GM18519 (cell line): Measurements from ENCODE around the gene SLC5A2.
"Not testable (repeated sequence)": the region's sequence is repeated elsewhere in the genome, so short reads cannot be mapped to it uniquely, and the experiment has no call there.

Experiments used
- ATAC-seq: cut with Tn5 transposase; IDR thresholded peaks from one replicate; pipeline ENCODE4 v1.9.1; 2021; ENCODE audit warnings: mild to moderate bottlenecking, moderate library complexity; ENCODE audit not compliant: unreplicated experiment, low FRiP score

The SLC5A2 gene

DNA sequence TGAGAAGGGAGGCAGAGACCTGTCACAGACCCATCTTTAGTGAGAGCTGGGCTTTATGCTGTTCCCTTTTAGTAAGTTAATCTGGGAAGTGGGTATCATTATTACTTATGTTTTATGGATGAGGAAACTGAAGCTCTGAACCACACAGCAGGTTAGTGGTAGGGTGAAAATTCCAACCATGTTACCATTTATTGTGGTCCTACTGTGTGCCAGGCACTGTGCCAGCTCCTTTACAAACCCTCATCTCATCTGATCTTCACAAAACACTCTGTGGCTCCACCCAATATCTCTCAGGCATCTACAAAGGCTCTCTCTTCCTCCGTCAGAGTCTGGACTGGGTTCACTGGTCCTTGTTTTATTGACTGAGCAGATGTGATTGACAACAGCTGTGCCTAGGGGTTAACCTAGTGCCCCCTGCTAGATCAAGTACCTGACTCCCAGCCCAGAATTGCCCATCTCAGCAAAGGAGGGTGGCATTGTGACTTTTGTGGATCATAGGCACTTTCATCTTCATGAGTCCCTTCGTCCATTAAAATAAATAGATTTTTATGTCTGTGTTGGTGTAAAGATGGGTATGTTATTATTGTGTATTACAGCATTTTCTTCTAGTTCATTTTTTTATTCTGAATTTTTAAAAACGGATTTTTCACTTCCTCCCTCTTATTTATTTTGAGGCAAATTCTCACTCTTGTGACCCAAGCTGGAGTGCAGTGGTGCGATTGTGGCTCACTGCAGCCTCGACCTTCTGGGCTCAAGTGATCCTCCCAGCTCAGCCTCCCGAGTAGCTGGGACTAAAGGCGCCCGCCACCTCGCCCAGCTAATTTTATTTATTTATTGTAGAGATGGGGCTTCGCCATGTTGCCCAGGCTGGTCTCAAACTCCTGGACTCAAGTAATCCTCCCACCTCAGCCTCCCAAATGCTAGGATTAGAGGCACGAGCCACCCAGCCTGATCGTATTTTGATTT, 7.9 kb upstream of the SLC5A2 start:
- no peak for ATAC-seq

- no peak for ATAC-seq
Measured at GRCh38 chr16:31475946-31476302, 7.0 kb upstream of the SLC5A2 start.

DNA sequence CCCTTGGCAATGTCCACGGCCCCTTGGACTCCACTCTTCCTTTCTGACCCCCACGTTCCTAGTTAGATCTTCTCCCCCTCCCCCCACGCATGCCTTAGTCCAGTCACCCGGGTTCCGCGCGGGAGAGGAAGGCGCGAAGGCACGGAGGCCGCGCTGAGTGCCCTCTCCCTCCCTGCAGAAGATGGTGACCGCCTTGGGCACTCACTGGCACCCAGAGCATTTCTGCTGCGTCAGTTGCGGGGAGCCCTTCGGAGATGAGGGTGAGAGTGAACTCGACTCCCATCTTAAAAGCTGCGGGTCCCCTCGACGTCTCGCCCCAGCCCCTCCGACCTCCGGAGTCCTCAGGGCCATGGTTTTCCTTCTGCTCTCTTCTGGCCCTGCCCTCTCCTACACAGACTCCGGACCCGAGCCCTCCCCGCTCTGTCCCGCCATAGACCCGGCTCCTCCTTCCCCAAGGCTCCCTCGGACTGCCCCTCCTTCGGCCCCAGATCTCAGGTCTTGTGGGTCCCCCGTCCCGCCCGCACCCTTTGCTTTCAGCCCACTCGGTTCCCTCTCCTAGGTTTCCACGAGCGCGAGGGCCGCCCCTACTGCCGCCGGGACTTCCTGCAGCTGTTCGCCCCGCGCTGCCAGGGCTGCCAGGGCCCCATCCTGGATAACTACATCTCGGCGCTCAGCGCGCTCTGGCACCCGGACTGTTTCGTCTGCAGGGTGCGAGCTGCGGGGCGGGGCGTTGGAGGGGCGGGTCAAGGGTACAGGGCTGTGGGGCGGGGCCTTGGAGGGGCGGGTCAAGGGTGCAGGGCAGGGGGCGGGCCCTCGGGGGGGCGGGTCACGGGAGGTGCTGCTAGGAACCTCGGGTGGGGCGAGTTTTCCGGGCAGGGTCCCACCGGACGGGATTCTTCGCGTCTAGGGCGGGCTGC, 6.4 kb upstream of the SLC5A2 start:
- ATAC-seq, result no peak

GRCh38 chr16:31477220-31478216, 5.4 kb upstream of the SLC5A2 start:
- ATAC-seq, result no peak

DNA sequence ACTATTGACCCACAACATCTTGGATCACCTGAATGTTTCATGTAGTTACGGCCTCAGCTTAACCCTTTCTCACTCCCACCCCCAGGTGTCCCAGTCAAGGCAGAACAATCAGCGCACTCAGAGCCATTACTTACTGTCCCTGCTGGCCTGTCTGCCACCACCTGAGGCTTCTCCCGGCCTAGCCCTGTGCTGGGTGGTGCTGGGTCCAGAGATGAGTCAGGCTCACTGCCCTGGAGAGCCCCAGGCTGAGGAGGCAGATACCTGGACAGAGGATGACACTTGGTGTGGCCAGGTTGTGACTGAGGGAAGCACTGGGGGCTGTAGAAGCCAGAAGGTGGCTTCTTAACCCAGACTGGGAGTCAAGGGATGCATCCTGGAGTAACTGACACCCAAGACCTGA, 4.0 kb upstream of the SLC5A2 start:
- no peak for ATAC-seq

DNA sequence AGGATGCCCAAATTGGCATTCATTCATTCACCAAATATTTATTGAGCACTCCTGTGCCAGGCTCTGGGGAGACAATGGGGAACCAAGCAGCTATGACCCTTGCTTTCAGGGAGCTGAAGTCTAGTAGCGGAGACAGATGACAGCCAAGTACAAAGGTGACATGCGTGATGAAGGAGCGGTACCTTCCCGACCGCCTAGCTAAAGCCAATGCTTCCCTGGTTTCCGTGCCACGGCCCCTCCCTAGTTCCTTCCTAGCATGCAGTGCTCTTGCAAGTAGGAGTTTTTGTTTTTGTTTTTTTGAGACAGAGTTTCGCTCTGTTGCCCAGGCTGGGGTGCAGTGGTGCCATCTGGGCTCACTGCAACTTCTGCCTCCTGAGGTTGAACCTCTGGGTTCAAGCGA, 3.2 kb upstream of the SLC5A2 start:
- no peak for ATAC-seq

DNA sequence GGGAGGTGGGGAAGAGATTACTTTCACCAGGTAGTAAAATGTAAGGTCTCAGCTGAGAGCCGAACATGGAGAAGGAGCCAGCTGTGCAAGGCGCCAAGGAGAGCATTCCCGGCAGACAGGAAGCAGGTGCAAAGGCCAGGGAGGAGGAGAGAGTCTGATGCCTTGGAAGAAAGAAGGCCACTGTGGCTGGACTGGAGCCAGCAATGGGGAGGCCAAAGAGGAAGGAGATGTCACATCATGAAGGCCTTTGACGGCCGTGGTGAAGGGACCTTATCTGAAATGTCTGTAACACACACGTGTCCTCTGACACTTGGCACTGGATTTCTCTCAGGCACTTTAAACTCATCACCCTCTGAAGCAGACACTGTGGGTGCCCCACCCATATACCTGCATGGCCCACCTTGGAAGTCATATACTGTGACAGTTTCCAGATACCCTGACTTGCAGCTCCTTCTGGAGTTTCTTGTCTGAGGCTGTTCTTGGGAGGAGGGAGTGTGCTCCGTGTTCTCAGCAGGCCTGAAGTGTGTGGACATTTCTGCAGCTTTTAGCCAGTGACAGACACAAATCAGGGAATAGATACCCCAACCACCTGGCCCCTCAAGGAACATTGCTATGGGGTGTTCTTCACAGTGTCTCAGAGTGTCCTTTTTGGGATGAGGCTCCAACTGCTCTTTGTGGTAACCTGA, 1.9 kb upstream of the SLC5A2 start:
- no peak for ATAC-seq

- ATAC-seq, result not testable (repeated sequence)
Measured at GRCh38 chr16:31484048-31484447, 1.1 kb downstream of the SLC5A2 start.

- ATAC-seq, result no peak
Measured at GRCh38 chr16:31484491-31485171, 1.7 kb downstream of the SLC5A2 start.

- no peak for ATAC-seq
Measured at GRCh38 chr16:31485571-31485970, 2.6 kb downstream of the SLC5A2 start.

- ATAC-seq, result no peak
Measured at GRCh38 chr16:31486045-31486444, 3.1 kb downstream of the SLC5A2 start.

GRCh38 chr16:31487071-31487719, 4.3 kb downstream of the SLC5A2 start:
- no peak for ATAC-seq

DNA sequence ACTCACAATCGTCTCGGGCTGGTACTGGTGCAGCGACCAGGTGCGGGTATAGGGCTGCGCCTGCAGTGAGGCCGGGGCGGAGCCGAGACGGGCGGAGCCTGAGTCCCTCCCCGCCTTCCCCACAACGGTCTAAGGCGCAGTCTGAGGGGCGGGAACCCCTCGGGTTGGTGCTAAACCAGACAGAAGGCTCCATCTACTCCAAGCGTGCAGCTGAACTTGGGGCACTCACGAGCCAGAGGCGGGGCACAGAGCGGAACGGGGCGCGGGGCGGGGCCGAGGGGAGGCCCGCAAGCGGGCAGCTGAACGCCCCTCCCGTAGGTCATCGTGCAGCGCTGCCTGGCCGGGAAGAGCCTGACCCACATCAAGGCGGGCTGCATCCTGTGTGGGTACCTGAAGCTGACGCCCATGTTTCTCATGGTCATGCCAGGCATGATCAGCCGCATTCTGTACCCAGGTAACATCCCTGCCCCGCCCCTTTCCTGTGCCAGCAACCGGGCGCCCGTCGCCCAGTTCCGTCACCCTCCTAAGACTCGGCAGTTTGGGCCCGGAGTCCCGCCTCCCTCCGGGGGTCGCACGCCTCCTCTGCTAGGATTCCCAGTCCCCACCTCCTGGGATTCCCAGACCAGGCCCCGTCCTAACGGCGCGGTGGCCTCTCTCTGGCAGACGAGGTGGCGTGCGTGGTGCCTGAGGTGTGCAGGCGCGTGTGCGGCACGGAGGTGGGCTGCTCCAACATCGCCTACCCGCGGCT, 5.0 kb downstream of the SLC5A2 start:
- ATAC-seq, result peak; percentile 68

- ATAC-seq, result no peak
Measured at GRCh38 chr16:31488468-31489297, 5.8 kb downstream of the SLC5A2 start.

GRCh38 chr16:31489298-31489564, 6.3 kb downstream of the SLC5A2 start:
- no peak for ATAC-seq

GRCh38 chr16:31489616-31490584, 7.0 kb downstream of the SLC5A2 start:
- no peak for ATAC-seq
